ENCODE results near the gene MAN1A2.

DNA sequence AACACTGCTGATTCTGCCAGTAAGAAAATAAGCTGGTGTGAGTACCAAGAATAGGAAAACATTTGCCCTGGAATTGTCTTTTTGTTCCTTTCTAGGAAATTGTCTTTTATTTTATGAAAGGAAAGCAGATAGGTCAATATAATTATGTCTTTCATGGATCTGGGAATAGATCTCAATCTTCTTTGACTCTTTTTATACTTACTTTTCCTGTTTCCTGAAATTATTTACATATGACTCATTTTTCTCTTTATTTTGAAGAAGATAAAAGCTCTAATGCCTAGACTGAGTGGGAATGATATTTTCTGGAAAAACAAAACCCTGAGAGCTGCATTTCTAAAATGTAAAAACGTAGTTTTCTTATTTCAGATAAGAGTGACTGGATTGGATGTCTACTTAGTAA, 100.1 kb downstream of the MAN1A2 start:
- no peak for TF ChIP-seq POLR2A (IDR thresholded peaks at IDR 0.05)
- TF ChIP-seq, protein P1, sequence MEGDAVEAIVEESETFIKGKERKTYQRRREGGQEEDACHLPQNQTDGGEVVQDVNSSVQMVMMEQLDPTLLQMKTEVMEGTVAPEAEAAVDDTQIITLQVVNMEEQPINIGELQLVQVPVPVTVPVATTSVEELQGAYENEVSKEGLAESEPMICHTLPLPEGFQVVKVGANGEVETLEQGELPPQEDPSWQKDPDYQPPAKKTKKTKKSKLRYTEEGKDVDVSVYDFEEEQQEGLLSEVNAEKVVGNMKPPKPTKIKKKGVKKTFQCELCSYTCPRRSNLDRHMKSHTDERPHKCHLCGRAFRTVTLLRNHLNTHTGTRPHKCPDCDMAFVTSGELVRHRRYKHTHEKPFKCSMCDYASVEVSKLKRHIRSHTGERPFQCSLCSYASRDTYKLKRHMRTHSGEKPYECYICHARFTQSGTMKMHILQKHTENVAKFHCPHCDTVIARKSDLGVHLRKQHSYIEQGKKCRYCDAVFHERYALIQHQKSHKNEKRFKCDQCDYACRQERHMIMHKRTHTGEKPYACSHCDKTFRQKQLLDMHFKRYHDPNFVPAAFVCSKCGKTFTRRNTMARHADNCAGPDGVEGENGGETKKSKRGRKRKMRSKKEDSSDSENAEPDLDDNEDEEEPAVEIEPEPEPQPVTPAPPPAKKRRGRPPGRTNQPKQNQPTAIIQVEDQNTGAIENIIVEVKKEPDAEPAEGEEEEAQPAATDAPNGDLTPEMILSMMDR (IDR thresholded peaks at IDR 0.05): no peak

All from uterus (tissue), 2 donors.